ENCODE data around the gene CARS2. TPM values are rescaled to one million over a fixed set of nuclear protein-coding genes. Genes with fewer than 3 reads are reported as not detected.

Gene CARS2
- total and polyA plus RNA-seq, 5 donors from 2014 or later: 23.1 to 71.4 (median 35.2) TPM

DNA sequence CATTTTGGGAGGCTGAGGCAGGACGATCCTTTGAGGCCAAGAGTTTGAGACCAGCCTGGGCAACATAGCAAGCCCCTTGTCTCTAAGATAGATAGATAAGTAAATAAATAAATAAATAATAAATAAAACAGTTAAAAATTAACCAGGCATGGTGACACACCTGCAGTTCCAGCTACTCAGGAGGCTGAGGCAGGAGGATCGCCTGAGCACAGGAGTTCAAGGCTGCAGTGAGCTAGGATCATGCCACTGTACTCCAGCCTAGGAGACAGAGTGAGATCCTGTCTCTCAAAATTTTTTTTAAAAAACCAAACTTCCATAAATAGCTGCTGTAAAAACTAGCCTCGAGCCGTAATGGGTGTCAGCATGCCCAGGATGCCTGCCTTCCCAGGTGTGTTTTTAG is 104.9 kb downstream of the CARS2 start:
- no peaks in the 10 kb centered on the region for H3K9me3 ChIP-seq (ENCODE audit: control insufficient read depth in 2 of 2, low read length in 2 of 2)
- no peak overlapping the region for H3K4me3 ChIP-seq (ENCODE audit: low read depth, low read length)
- ATAC-seq (ENCODE audit: low read depth in 2 of 2) (no peak), DNase-seq (no peak)
- H3K4me1 ChIP-seq (ENCODE audit: control insufficient read depth, insufficient read depth, low read length, poor library complexity, severe bottlenecking): no peaks in the 10 kb centered on the region
- Mint-ChIP-seq H3K4me1 (no peaks in the 10 kb centered on the region), H3K9me3 (no peaks in the 10 kb centered on the region), H3K36me3 (no peaks in the 10 kb centered on the region), H3K27ac (no peak overlapping the region), H3K4me3 (no peak overlapping the region), H3K27me3 (peaks cover 5% of the 10 kb centered on the region)
- H3K27me3 ChIP-seq (ENCODE audit: control insufficient read depth, insufficient read depth, low read length): peaks cover 4% of the 10 kb centered on the region
- no peak overlapping the region for H3K27ac ChIP-seq (ENCODE audit: insufficient read depth, low read length, poor library complexity, severe bottlenecking)
- H3K36me3 ChIP-seq (ENCODE audit: control insufficient read depth, insufficient read depth, low read length): no peaks in the 10 kb centered on the region

GRCh38 chr13:110600261-110600819 is 105.6 kb downstream of the CARS2 start:
- H3K4me1 ChIP-seq (ENCODE audit: control insufficient read depth, insufficient read depth, low read length, poor library complexity, severe bottlenecking): no peaks in the 10 kb centered on the region
- H3K4me1 Mint-ChIP-seq: no peaks in the 10 kb centered on the region
- H3K4me3 Mint-ChIP-seq: no peak overlapping the region
- no peak overlapping the region for H3K27ac Mint-ChIP-seq
- peaks cover 5% of the 10 kb centered on the region for H3K27me3 Mint-ChIP-seq
- no peaks in the 10 kb centered on the region for H3K9me3 Mint-ChIP-seq
- peaks cover 4% of the 10 kb centered on the region for H3K27me3 ChIP-seq (ENCODE audit: control insufficient read depth, insufficient read depth, low read length)
- H3K36me3 Mint-ChIP-seq: no peaks in the 10 kb centered on the region
- no peak for ATAC-seq (ENCODE audit: low read depth in 2 of 2)
- no peak overlapping the region for H3K4me3 ChIP-seq (ENCODE audit: low read depth, low read length)
- no peak for DNase-seq
- H3K36me3 ChIP-seq (ENCODE audit: control insufficient read depth, insufficient read depth, low read length): no peaks in the 10 kb centered on the region
- H3K9me3 ChIP-seq (ENCODE audit: control insufficient read depth in 2 of 2, low read length in 2 of 2): no peaks in the 10 kb centered on the region
- H3K27ac ChIP-seq (ENCODE audit: insufficient read depth, low read length, poor library complexity, severe bottlenecking): no peak overlapping the region

- no peak for DNase-seq
- Mint-ChIP-seq H3K36me3 (no peaks in the 10 kb centered on the region), H3K27me3 (peaks cover 11% of the 10 kb centered on the region), H3K27ac (no peak overlapping the region), H3K4me1 (peaks cover 0 to 3% (median 0%) of the 10 kb centered on the region in 4 donors), H3K9me3 (no peaks in the 10 kb centered on the region), H3K4me3 (no peak overlapping the region)
- Histone ChIP-seq H3K27ac (ENCODE audit: insufficient read depth, low read length, poor library complexity, severe bottlenecking) (no peak overlapping the region), H3K4me3 (ENCODE audit: low read depth, low read length) (no peak overlapping the region), H3K9me3 (ENCODE audit: control insufficient read depth in 2 of 2, low read length in 2 of 2) (no peaks in the 10 kb centered on the region), H3K27me3 (ENCODE audit: control insufficient read depth, insufficient read depth, low read length) (peaks cover 4% of the 10 kb centered on the region), H3K36me3 (ENCODE audit: control insufficient read depth, insufficient read depth, low read length) (no peaks in the 10 kb centered on the region), H3K4me1 (ENCODE audit: control insufficient read depth, insufficient read depth, low read length, poor library complexity, severe bottlenecking) (no peaks in the 10 kb centered on the region)
- no peak for ATAC-seq (ENCODE audit: low read depth in 2 of 2)
Observed at GRCh38 chr13:110597041-110597689, 108.8 kb downstream of the CARS2 start.

- Histone ChIP-seq H3K27me3 (ENCODE audit: control insufficient read depth, insufficient read depth, low read length) (no peaks in the 10 kb centered on the region), H3K4me3 (ENCODE audit: low read depth, low read length) (no peak overlapping the region), H3K27ac (ENCODE audit: insufficient read depth, low read length, poor library complexity, severe bottlenecking) (no peak overlapping the region), H3K4me1 (ENCODE audit: control insufficient read depth, insufficient read depth, low read length, poor library complexity, severe bottlenecking) (no peaks in the 10 kb centered on the region), H3K9me3 (ENCODE audit: control insufficient read depth in 2 of 2, low read length in 2 of 2) (no peaks in the 10 kb centered on the region), H3K36me3 (ENCODE audit: control insufficient read depth, insufficient read depth, low read length) (no peaks in the 10 kb centered on the region)
- no peaks in the 10 kb centered on the region for H3K36me3 Mint-ChIP-seq
- DNase-seq (peak in 2 of 3 donors; percentile 25 to 63), ATAC-seq (ENCODE audit: low read depth in 2 of 2) (no peak)
- peaks cover 0 to 3% (median 0%) of the 10 kb centered on the region in 4 donors for H3K4me1 Mint-ChIP-seq
- peaks cover 21% of the 10 kb centered on the region for H3K27me3 Mint-ChIP-seq
- no peak overlapping the region for H3K4me3 Mint-ChIP-seq
- no peaks in the 10 kb centered on the region for H3K9me3 Mint-ChIP-seq
- H3K27ac Mint-ChIP-seq: no peak overlapping the region
Observed at GRCh38 chr13:110593430-110594130, 112.3 kb downstream of the CARS2 start.

DNA sequence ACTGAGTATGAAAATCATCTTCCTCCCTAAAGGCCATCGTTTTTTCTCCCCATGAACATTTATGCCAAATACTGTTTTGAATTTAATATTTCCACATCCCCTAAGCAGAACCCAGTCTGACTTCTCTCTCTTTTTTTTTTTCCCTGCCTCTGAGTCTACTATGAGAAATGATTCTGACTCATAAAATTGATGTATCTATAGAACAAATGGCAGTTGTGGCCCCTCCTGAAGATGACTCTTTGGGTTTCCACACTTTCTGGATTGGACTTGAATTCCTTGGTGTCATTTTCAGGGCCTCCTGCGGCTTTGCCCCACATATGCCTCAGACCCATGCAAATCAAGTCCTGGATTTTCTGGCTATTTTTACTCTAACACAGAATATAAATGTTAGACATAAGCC is 113.3 kb downstream of the CARS2 start:
- H3K27me3 Mint-ChIP-seq: peaks cover 27% of the 10 kb centered on the region
- H3K4me3 Mint-ChIP-seq: no peak overlapping the region
- Histone ChIP-seq H3K27ac (ENCODE audit: insufficient read depth, low read length, poor library complexity, severe bottlenecking) (no peak overlapping the region), H3K9me3 (ENCODE audit: control insufficient read depth in 2 of 2, low read length in 2 of 2) (no peaks in the 10 kb centered on the region), H3K4me3 (ENCODE audit: low read depth, low read length) (no peak overlapping the region), H3K36me3 (ENCODE audit: control insufficient read depth, insufficient read depth, low read length) (no peaks in the 10 kb centered on the region), H3K27me3 (ENCODE audit: control insufficient read depth, insufficient read depth, low read length) (no peaks in the 10 kb centered on the region), H3K4me1 (ENCODE audit: control insufficient read depth, insufficient read depth, low read length, poor library complexity, severe bottlenecking) (no peaks in the 10 kb centered on the region)
- DNase-seq (no peak), ATAC-seq (ENCODE audit: low read depth in 2 of 2) (no peak)
- peaks cover 0 to 3% (median 0%) of the 10 kb centered on the region in 4 donors for H3K4me1 Mint-ChIP-seq
- no peaks in the 10 kb centered on the region for H3K36me3 Mint-ChIP-seq
- H3K27ac Mint-ChIP-seq: no peak overlapping the region
- no peaks in the 10 kb centered on the region for H3K9me3 Mint-ChIP-seq

Other genes with a start within 250 kb of the CARS2 start
- gene RAB20, start 144.4 kb downstream of the CARS2 start, total RNA-seq: not detected
- gene RAB20, start 144.4 kb downstream of the CARS2 start, polyA plus RNA-seq: 1 to 10 TPM; 1.2 to 4.7 (median 2.4) TPM
- 20.8 TPM for gene NAXD, start 90.6 kb downstream of the CARS2 start, total RNA-seq
- gene NAXD, start 90.6 kb downstream of the CARS2 start, polyA plus RNA-seq: 10 to 100 TPM; 21.1 to 28.2 (median 24.8) TPM
- gene ING1, start 7.6 kb upstream of the CARS2 start, total RNA-seq: 16.8 TPM
- gene ING1, start 7.6 kb upstream of the CARS2 start, polyA plus RNA-seq: 10 to 100 TPM; 13.1 to 16.4 (median 14.8) TPM
- 139 TPM for gene ANKRD10, start 209.0 kb upstream of the CARS2 start, total RNA-seq
- gene ANKRD10, start 209.0 kb upstream of the CARS2 start, polyA plus RNA-seq: 10 to 100 TPM; 66.5 to 82.9 (median 74.9) TPM

Measured in CD4-positive, CD25-positive, alpha-beta regulatory T cell (primary cell).